ENCODE results near the gene PRRT1B.

Gene PRRT1B

GRCh38 chr9:131552030-131552429 is 6.7 kb downstream of the PRRT1B start:
- Histone ChIP-seq H3K27me3 (ENCODE audit: insufficient read depth, low read length, poor library complexity, severe bottlenecking) (no peaks in the 10 kb centered on the region), H3K4me3 (ENCODE audit: low read length, poor library complexity, severe bottlenecking) (no peak overlapping the region), H3K4me2 (ENCODE audit: low read depth, low read length, poor library complexity, severe bottlenecking) (no peak overlapping the region), H2AFZ (ENCODE audit: low read length) (no peak overlapping the region), H3F3A (ENCODE audit: low read depth) (no peaks in the 10 kb centered on the region), H3K9me2 (replicated peaks; ENCODE audit: low read depth, low read length) (no peaks in the 10 kb centered on the region), H3K9me3 (ENCODE audit: insufficient read depth, low read depth, low read length) (no peaks in the 10 kb centered on the region), H4K20me1 (ENCODE audit: insufficient read depth, low read length, poor library complexity, severe bottlenecking) (no peaks in the 10 kb centered on the region), H3K4me1 (ENCODE audit: insufficient read depth, low read length, poor library complexity, severe bottlenecking) (no peaks in the 10 kb centered on the region), H3K9ac (ENCODE audit: low read depth, low read length, poor library complexity, severe bottlenecking) (no peak overlapping the region), H3K79me2 (ENCODE audit: insufficient read depth, low read length) (no peaks in the 10 kb centered on the region), H3K36me3 (ENCODE audit: insufficient read depth, low read length) (no peaks in the 10 kb centered on the region)
- no peak for TF ChIP-seq EZH2phosphoT487 (IDR thresholded peaks at IDR 0.05; ENCODE audit: borderline replicate concordance)
- no peak for TF ChIP-seq CTCF (conservative IDR thresholded peaks at IDR 0.05; ENCODE audit: low read length)

DNA sequence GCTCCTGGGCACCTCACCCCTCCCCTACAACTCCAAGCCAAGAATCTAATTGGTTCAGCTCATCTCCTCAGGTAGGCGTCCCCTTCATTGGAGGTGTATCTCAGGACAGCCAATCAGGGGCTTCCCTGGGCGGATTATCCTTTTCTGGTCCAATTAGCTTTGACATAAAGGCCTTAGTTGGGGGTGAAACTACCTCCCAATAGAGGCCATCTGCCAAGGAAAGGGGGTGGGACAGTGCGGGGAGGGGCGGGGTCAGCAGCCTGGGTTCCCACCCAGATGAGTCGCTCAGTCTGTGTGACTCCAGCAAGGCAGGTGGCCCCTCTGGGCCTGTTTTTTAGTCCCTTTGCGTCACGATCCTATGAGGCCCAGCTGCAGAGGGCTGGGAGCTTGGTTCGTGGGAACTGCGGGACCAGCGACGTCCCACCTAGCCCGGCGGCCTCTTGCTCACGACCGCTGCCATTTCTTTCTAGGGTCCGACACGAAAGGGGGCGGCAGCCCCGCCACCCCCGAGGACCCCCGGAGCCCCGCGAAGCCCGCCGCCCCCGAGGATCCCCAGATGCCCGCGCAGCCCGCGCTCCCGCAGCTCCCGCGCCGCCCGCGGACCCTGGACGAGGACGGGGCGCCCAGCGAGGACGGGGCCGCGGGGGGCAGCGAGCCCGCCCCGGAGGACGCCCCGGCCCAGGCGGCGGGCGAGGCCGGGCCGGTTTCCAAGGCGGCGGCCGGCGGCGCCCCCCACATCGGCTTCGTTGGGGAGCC is 8.9 kb downstream of the PRRT1B start:
- no peak overlapping the region for H3K4me3 ChIP-seq (ENCODE audit: low read length, poor library complexity, severe bottlenecking)
- TF ChIP-seq CTCF (conservative IDR thresholded peaks at IDR 0.05; ENCODE audit: low read length) (no peak), EZH2phosphoT487 (IDR thresholded peaks at IDR 0.05; ENCODE audit: borderline replicate concordance) (no peak)
- H3K4me1 ChIP-seq (ENCODE audit: insufficient read depth, low read length, poor library complexity, severe bottlenecking), result no peaks in the 10 kb centered on the region
- no peaks in the 10 kb centered on the region for H3K36me3 ChIP-seq (ENCODE audit: insufficient read depth, low read length)
- H4K20me1 ChIP-seq (ENCODE audit: insufficient read depth, low read length, poor library complexity, severe bottlenecking), result no peaks in the 10 kb centered on the region
- no peak overlapping the region for H3K9ac ChIP-seq (ENCODE audit: low read depth, low read length, poor library complexity, severe bottlenecking)
- no peaks in the 10 kb centered on the region for H3K79me2 ChIP-seq (ENCODE audit: insufficient read depth, low read length)
- no peaks in the 10 kb centered on the region for H3F3A ChIP-seq (ENCODE audit: low read depth)
- no peaks in the 10 kb centered on the region for H3K9me3 ChIP-seq (ENCODE audit: insufficient read depth, low read depth, low read length)
- H3K27me3 ChIP-seq (ENCODE audit: insufficient read depth, low read length, poor library complexity, severe bottlenecking), result no peaks in the 10 kb centered on the region
- H3K9me2 ChIP-seq (replicated peaks; ENCODE audit: low read depth, low read length), result no peaks in the 10 kb centered on the region
- no peak overlapping the region for H3K4me2 ChIP-seq (ENCODE audit: low read depth, low read length, poor library complexity, severe bottlenecking)
- H2AFZ ChIP-seq (ENCODE audit: low read length), result no peak overlapping the region

- H3K27me3 ChIP-seq (ENCODE audit: insufficient read depth, low read length, poor library complexity, severe bottlenecking), result no peaks in the 10 kb centered on the region
- H3K9ac ChIP-seq (ENCODE audit: low read depth, low read length, poor library complexity, severe bottlenecking), result no peak overlapping the region
- H2AFZ ChIP-seq (ENCODE audit: low read length), result no peak overlapping the region
- H3K9me3 ChIP-seq (ENCODE audit: insufficient read depth, low read depth, low read length), result no peaks in the 10 kb centered on the region
- no peak overlapping the region for H3K4me2 ChIP-seq (ENCODE audit: low read depth, low read length, poor library complexity, severe bottlenecking)
- H3K4me3 ChIP-seq (ENCODE audit: low read length, poor library complexity, severe bottlenecking), result no peak overlapping the region
- no peaks in the 10 kb centered on the region for H3K4me1 ChIP-seq (ENCODE audit: insufficient read depth, low read length, poor library complexity, severe bottlenecking)
- TF ChIP-seq CTCF (conservative IDR thresholded peaks at IDR 0.05; ENCODE audit: low read length) (no peak), EZH2phosphoT487 (IDR thresholded peaks at IDR 0.05; ENCODE audit: borderline replicate concordance) (no peak)
- no peaks in the 10 kb centered on the region for H4K20me1 ChIP-seq (ENCODE audit: insufficient read depth, low read length, poor library complexity, severe bottlenecking)
- no peaks in the 10 kb centered on the region for H3K9me2 ChIP-seq (replicated peaks; ENCODE audit: low read depth, low read length)
- no peaks in the 10 kb centered on the region for H3K36me3 ChIP-seq (ENCODE audit: insufficient read depth, low read length)
- no peaks in the 10 kb centered on the region for H3F3A ChIP-seq (ENCODE audit: low read depth)
- H3K79me2 ChIP-seq (ENCODE audit: insufficient read depth, low read length), result no peaks in the 10 kb centered on the region
Measured at GRCh38 chr9:131554843-131555351, 9.6 kb downstream of the PRRT1B start.

All from Loucy (cell line).